ENCODE results near the gene DHX15. TPM values are rescaled to one million over a fixed set of nuclear protein-coding genes. Genes with fewer than 3 reads are reported as not detected.
A peak's percentile ranks its signal among the peaks of the same experiment; 100 is the strongest.

DHX15 gene
- total RNA-seq, 1 donor from 2014 or later: 206 TPM

- Mint-ChIP-seq H3K27me3 (no peaks in the 10 kb centered on the region), H3K4me1 (ENCODE audit: low read depth) (peaks cover 20% of the 10 kb centered on the region), H3K4me3 (ENCODE audit: low read depth) (no peak overlapping the region), H3K27ac (peak overlapping the region; percentile 65), H3K9me3 (ENCODE audit: low read depth) (no peaks in the 10 kb centered on the region), H3K36me3 (ENCODE audit: insufficient read depth) (peaks cover 22% of the 10 kb centered on the region)
- DNase-seq (ENCODE audit: low spot score, unreplicated experiment): no peak
- TF ChIP-seq, protein P1, sequence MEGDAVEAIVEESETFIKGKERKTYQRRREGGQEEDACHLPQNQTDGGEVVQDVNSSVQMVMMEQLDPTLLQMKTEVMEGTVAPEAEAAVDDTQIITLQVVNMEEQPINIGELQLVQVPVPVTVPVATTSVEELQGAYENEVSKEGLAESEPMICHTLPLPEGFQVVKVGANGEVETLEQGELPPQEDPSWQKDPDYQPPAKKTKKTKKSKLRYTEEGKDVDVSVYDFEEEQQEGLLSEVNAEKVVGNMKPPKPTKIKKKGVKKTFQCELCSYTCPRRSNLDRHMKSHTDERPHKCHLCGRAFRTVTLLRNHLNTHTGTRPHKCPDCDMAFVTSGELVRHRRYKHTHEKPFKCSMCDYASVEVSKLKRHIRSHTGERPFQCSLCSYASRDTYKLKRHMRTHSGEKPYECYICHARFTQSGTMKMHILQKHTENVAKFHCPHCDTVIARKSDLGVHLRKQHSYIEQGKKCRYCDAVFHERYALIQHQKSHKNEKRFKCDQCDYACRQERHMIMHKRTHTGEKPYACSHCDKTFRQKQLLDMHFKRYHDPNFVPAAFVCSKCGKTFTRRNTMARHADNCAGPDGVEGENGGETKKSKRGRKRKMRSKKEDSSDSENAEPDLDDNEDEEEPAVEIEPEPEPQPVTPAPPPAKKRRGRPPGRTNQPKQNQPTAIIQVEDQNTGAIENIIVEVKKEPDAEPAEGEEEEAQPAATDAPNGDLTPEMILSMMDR (IDR thresholded peaks at IDR 0.05; ENCODE audit: unreplicated experiment): no peak
Observed at GRCh38 chr4:24517676-24518075, 66.7 kb downstream of the DHX15 start.

- H3K36me3 Mint-ChIP-seq (ENCODE audit: insufficient read depth): peaks cover 19% of the 10 kb centered on the region
- TF ChIP-seq, protein P1 (IDR thresholded peaks at IDR 0.05; ENCODE audit: unreplicated experiment): no peak
- peaks cover 19% of the 10 kb centered on the region for H3K4me1 Mint-ChIP-seq (ENCODE audit: low read depth)
- DNase-seq (ENCODE audit: low spot score, unreplicated experiment): no peak
- no peaks in the 10 kb centered on the region for H3K27me3 Mint-ChIP-seq
- H3K27ac Mint-ChIP-seq: no peak overlapping the region
- H3K4me3 Mint-ChIP-seq (ENCODE audit: low read depth): no peak overlapping the region
- no peaks in the 10 kb centered on the region for H3K9me3 Mint-ChIP-seq (ENCODE audit: low read depth)
Observed at GRCh38 chr4:24516926-24517325, 67.4 kb downstream of the DHX15 start.

- peak overlapping the region; percentile 57 for H3K27ac Mint-ChIP-seq
- DNase-seq (ENCODE audit: low spot score, unreplicated experiment): no peak
- no peaks in the 10 kb centered on the region for H3K9me3 Mint-ChIP-seq (ENCODE audit: low read depth)
- TF ChIP-seq, protein P1 (IDR thresholded peaks at IDR 0.05; ENCODE audit: unreplicated experiment): no peak
- peaks cover 18% of the 10 kb centered on the region for H3K36me3 Mint-ChIP-seq (ENCODE audit: insufficient read depth)
- no peak overlapping the region for H3K4me3 Mint-ChIP-seq (ENCODE audit: low read depth)
- peaks cover 19% of the 10 kb centered on the region for H3K4me1 Mint-ChIP-seq (ENCODE audit: low read depth)
- no peaks in the 10 kb centered on the region for H3K27me3 Mint-ChIP-seq
Observed at GRCh38 chr4:24515698-24516097, 68.7 kb downstream of the DHX15 start.

DNA sequence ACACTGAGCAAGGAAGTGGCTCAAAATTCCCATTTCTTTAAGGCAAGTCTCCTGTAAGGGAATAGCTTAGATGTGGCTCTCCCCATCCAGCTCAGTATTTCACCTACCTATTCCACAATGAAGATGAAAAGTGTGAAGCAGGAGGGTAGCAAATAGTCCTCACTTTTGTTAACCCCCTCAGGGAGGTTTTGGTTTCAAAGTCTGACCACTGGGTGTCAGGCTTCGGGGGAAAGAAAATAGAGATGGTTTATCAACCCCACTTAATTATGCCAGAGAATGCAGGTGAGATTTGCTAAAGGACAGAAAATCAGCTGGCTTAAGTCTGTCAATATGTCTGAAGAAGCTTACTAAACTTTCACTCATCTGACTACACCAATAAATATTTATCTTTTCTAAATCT lies 69.5 kb downstream of the DHX15 start:
- TF ChIP-seq, protein P1 (IDR thresholded peaks at IDR 0.05; ENCODE audit: unreplicated experiment): peak; percentile 31
- Mint-ChIP-seq H3K36me3 (ENCODE audit: insufficient read depth) (peaks cover 14% of the 10 kb centered on the region), H3K4me3 (ENCODE audit: low read depth) (no peak overlapping the region), H3K27me3 (no peaks in the 10 kb centered on the region), H3K9me3 (ENCODE audit: low read depth) (no peaks in the 10 kb centered on the region), H3K27ac (no peak overlapping the region), H3K4me1 (ENCODE audit: low read depth) (peaks cover 16% of the 10 kb centered on the region)
- no peak for DNase-seq (ENCODE audit: low spot score, unreplicated experiment)

GRCh38 chr4:24513718-24514117 lies 70.6 kb downstream of the DHX15 start:
- H3K36me3 Mint-ChIP-seq (ENCODE audit: insufficient read depth): peaks cover 18% of the 10 kb centered on the region
- no peak overlapping the region for H3K27ac Mint-ChIP-seq
- no peak overlapping the region for H3K4me3 Mint-ChIP-seq (ENCODE audit: low read depth)
- peaks cover 11% of the 10 kb centered on the region for H3K4me1 Mint-ChIP-seq (ENCODE audit: low read depth)
- no peaks in the 10 kb centered on the region for H3K27me3 Mint-ChIP-seq
- TF ChIP-seq, protein P1 (IDR thresholded peaks at IDR 0.05; ENCODE audit: unreplicated experiment): no peak
- no peak for DNase-seq (ENCODE audit: low spot score, unreplicated experiment)
- peaks cover 3% of the 10 kb centered on the region for H3K9me3 Mint-ChIP-seq (ENCODE audit: low read depth)
